Stimulated activated CD8-positive, alpha-beta memory T cell treated with anti-CD3 and anti-CD28 coated beads, Interleukin-7, amount 100 ng/mL, for 24 hours (primary cell): ENCODE measurements around the gene ODC1.

ENCODE experiments used
- DNase-seq: peaks from one replicate; pipeline ENCODE4 v3.0.0-alpha.2; 2020; ENCODE audit warnings: low read depth

The ODC1 gene

DNA sequence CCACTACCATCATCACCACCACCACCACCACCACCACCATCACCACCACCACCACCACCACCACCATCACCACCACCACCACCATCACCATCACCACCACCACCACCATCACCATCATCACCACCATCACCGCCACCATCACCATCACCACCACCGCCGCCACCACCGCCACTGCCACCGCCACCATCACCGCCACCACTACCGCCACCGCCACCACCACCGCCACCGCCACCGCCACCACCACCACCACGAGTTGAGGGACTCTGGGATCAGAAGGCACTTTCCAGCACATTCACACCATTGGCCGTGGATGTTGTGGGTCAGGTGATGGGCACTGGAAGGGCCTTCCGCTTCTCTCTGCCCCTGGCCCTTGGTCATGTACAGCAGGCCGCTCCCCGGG, 48.8 kb downstream of the ODC1 start:
- no peak for DNase-seq

DNA sequence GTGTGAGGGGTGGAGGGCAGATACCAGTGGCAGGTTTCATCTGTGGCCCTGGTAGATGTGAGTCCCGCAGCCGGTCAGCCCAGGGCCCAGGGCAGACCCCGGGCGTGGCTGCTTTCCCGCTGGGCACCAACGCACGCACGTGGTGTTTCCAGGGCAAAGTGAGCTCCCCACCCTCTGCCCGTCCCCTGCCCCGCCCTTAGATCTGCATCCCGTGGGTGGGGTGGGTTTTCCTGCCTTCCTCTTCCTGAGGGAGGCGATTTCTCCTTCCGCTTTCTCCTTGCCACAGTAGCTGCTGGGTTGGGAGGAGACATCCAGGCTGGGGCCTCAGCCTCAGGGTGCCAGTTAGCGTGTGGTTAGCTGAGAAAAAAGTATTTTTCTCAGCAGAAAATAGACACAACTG, 49.6 kb downstream of the ODC1 start:
- no peak for DNase-seq

- DNase-seq: no peak
Measured at GRCh38 chr2:10397878-10398277, 50.2 kb downstream of the ODC1 start.

DNA sequence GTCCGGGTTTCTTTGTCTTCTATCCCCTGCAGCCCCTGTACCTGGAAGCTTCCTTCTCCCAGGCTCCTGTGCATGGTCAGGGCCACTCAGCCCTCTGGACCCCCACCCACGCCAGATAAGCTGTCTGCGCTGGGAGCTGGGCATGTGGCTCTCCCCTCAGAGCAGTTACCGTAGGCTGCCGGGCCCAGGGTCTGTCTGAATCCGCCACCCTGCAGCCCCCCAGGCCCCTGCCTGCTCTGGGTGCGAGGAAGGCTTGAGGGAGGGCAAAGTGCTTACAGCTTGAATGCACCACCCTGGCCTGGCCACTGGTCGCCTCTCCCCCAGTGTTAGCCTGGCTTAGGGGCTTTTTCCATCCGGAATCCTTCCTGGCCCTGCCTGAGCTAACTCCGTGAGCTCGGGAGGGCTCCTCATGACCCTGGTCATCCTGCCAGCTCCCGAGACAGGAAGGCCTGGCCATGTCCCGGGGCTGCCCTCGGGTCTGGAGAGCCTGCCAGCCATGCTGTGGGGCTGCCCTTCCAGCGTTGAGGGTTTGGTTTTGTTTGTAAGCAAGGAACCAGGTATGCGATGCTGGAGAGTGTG, 50.7 kb downstream of the ODC1 start:
- DNase-seq: no peak

DNA sequence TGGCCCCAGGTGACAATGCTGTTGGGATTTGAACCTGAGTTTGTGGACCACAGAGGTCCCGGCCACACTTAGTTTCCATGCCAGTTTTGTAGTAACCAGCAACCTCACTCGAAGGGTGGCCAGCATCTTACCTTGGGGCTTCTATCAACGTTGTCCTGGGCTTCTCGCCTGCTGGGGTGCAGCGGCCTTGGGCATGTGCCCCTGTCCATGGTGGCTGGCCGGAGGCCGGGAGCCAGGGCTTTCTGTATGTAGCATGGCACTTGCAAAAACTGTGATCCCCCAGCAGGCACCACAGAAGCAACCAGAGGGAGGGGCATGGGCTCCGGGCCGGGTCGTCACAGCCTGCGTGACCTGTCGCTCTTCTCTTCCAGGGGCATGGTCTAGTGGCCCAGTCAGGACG, 51.7 kb downstream of the ODC1 start:
- DNase-seq: no peak

DNA sequence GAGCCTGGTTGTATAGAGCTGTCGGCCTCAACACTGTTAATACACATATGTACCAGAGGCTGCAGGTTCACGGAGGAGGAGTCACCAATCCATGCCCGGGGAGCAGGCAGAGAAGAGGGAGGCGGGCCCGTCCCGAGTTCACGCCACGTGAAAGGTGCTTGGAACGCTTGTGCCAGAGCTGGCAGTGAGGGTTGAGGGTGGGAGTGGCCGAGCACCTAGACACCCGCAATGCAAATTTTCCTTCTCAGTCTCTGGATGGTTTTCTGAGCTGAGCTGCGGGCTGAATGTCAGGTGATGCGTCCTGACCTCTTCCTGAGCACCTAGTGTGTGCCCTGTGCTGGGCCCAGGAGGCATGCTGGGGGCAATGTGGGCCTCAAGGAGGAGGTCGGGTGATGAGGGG, 52.2 kb downstream of the ODC1 start:
- DNase-seq: no peak

GRCh38 chr2:10393640-10393982, 54.5 kb downstream of the ODC1 start:
- DNase-seq: no peak

- no peak for DNase-seq
Measured at GRCh38 chr2:10392951-10393639, 55.0 kb downstream of the ODC1 start.

DNA sequence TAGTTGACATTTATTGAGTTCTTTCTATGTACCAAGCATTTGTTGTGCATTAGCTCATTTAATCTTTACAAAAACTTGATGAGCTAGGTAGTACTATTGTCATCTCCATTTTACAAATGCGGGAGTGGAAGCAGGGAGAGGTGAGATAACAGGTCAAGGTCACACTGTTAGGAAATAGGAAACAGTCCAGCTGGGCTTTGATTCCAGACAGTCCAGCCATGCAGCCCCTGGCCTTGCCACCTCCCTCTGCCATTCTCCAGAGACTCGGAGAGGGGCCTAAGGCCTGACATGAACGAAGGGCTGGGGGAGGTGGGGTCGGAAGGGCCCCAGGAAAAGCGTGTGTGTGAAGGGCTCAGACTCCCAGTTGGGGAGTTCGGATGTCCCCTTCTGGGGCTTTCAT, 55.6 kb downstream of the ODC1 start:
- DNase-seq: no peak

GRCh38 chr2:10392100-10392499, 56.0 kb downstream of the ODC1 start:
- DNase-seq: no peak

GRCh38 chr2:10390369-10390801, 57.7 kb downstream of the ODC1 start:
- no peak for DNase-seq
